Astrocyte (in vitro differentiated cells and primary cell): ENCODE measurements around the gene DCC. TPM values are rescaled to one million over a fixed set of nuclear protein-coding genes. Genes with fewer than 3 reads are reported as not detected.

Experiments used
- DNase-seq: peaks from one replicate; pipeline ENCODE4 v3.0.0-alpha.2; 2010; ENCODE audit warnings: low read depth
- FAIRE-seq: peaks from 2 replicates; lab custom pipeline; 2011; peaks lifted over from hg19 to GRCh38; lab: Jason Lieb, UNC
- H2AFZ ChIP-seq: 2 replicates; pipeline ENCODE4 v1.6.0; 2012; ENCODE audit warnings: low read depth, low read length, inconsistent platforms
- H3K27ac ChIP-seq: 2 replicates; pipeline ENCODE4 v1.5.1; 2011; ENCODE audit warnings: low read depth, low read length, inconsistent platforms
- H3K27me3 ChIP-seq: 2 replicates; pipeline ENCODE4 v1.6.0; 2011; ENCODE audit warnings: low read length, inconsistent platforms; ENCODE audit not compliant: insufficient read depth
- H3K36me3 ChIP-seq: 2 replicates; pipeline ENCODE4 v1.5.1; 2011; ENCODE audit warnings: low read length, inconsistent platforms; ENCODE audit not compliant: insufficient read depth
- H3K4me1 ChIP-seq: 2 replicates; pipeline ENCODE4 v1.5.1; 2011; ENCODE audit warnings: low read length, inconsistent platforms; ENCODE audit not compliant: insufficient read depth
- H3K4me2 ChIP-seq: 2 replicates; pipeline ENCODE4 v1.6.0; 2012; ENCODE audit warnings: low read length, inconsistent platforms
- H3K4me3 ChIP-seq: 2 replicates; pipeline ENCODE4 v1.5.1; 2011; ENCODE audit warnings: low read depth, mild to moderate bottlenecking, low read length, inconsistent platforms; ENCODE audit not compliant: insufficient read depth
- H3K79me2 ChIP-seq: 2 replicates; pipeline ENCODE4 v1.6.0; 2012; ENCODE audit warnings: mild to moderate bottlenecking, low read length, inconsistent platforms; ENCODE audit not compliant: insufficient read depth
- H3K9ac ChIP-seq: 2 replicates; pipeline ENCODE4 v1.6.0; 2012; ENCODE audit warnings: mild to moderate bottlenecking, low read length, inconsistent platforms
- H3K9me3 ChIP-seq: 2 replicates; pipeline ENCODE4 v1.5.1; 2012; ENCODE audit warnings: low read depth, mild to moderate bottlenecking, low read length, inconsistent platforms; ENCODE audit not compliant: insufficient read depth
- H4K20me1 ChIP-seq: 2 replicates; pipeline ENCODE4 v1.6.0; 2012; ENCODE audit warnings: low read length, inconsistent platforms; ENCODE audit not compliant: insufficient read depth
- H3K27ac Mint-ChIP-seq: one replicate; pipeline ENCODE4 v1.8.0; 2021; ENCODE audit warnings: mild to moderate bottlenecking, mixed read lengths; ENCODE audit not compliant: unreplicated experiment
- H3K27me3 Mint-ChIP-seq: one replicate; pipeline ENCODE4 v1.8.0; 2021; ENCODE audit warnings: low read depth, mixed read lengths; ENCODE audit not compliant: unreplicated experiment
- H3K36me3 Mint-ChIP-seq: one replicate; pipeline ENCODE4 v1.8.0; 2021; ENCODE audit warnings: low read depth, mixed read lengths; ENCODE audit not compliant: unreplicated experiment
- H3K4me1 Mint-ChIP-seq: one replicate; pipeline ENCODE4 v1.8.0; 2021; ENCODE audit warnings: low read depth, mixed read lengths; ENCODE audit not compliant: unreplicated experiment
- H3K4me3 Mint-ChIP-seq: one replicate; pipeline ENCODE4 v1.8.0; 2021; ENCODE audit warnings: mild to moderate bottlenecking, moderate library complexity, mixed read lengths; ENCODE audit not compliant: unreplicated experiment
- H3K9me3 Mint-ChIP-seq: one replicate; pipeline ENCODE4 v1.8.0; 2021; ENCODE audit warnings: mild to moderate bottlenecking, mixed read lengths; ENCODE audit not compliant: unreplicated experiment
- CTCF ChIP-seq: IDR thresholded peaks from 2 replicates; pipeline ENCODE4 v1.5.1; 2011; ENCODE audit warnings: low read depth, mild to moderate bottlenecking, inconsistent platforms, low read length, moderate library complexity; ENCODE audit not compliant: insufficient read depth
- EZH2 ChIP-seq: IDR thresholded peaks from 2 replicates; pipeline ENCODE4 v1.6.1; 2012; ENCODE audit warnings: mild to moderate bottlenecking, low read length, inconsistent platforms; ENCODE audit not compliant: insufficient read depth
- total RNA-seq: library from RNA; stranded (reverse); gene quantifications from 2 replicates; pipeline ENCODE4 v1.2.1, GENCODE V29; 2021

Gene DCC
- total RNA-seq, 1 donor from 2014 or later, result 2.6 TPM

GRCh38 chr18:53139746-53140500 is 799.9 kb downstream of the DCC start:
- no peaks in the 10 kb centered on the region for H3K9me3 Mint-ChIP-seq
- no peak overlapping the region for H3K27ac ChIP-seq
- no peaks in the 10 kb centered on the region for H3K4me1 Mint-ChIP-seq
- no peaks in the 10 kb centered on the region for H3K27me3 Mint-ChIP-seq
- H3K9ac ChIP-seq, result no peak overlapping the region
- no peak overlapping the region for H3K27ac Mint-ChIP-seq
- H2AFZ ChIP-seq, result no peak overlapping the region
- DNase-seq, result no peak
- no peaks in the 10 kb centered on the region for H3K27me3 ChIP-seq
- FAIRE-seq, result no peak
- H3K36me3 ChIP-seq, result no peaks in the 10 kb centered on the region
- no peaks in the 10 kb centered on the region for H4K20me1 ChIP-seq
- H3K4me2 ChIP-seq, result no peak overlapping the region
- H3K9me3 ChIP-seq, result no peaks in the 10 kb centered on the region
- H3K4me1 ChIP-seq, result no peaks in the 10 kb centered on the region
- no peak overlapping the region for H3K4me3 ChIP-seq
- H3K4me3 Mint-ChIP-seq, result no peak overlapping the region
- TF ChIP-seq EZH2 (no peak), CTCF (no peak)
- H3K36me3 Mint-ChIP-seq, result no peaks in the 10 kb centered on the region
- no peaks in the 10 kb centered on the region for H3K79me2 ChIP-seq

- H3K4me3 Mint-ChIP-seq, result no peak overlapping the region
- H2AFZ ChIP-seq, result no peak overlapping the region
- H3K27me3 ChIP-seq, result no peaks in the 10 kb centered on the region
- FAIRE-seq, result no peak
- no peak overlapping the region for H3K27ac ChIP-seq
- no peak overlapping the region for H3K27ac Mint-ChIP-seq
- H4K20me1 ChIP-seq, result no peaks in the 10 kb centered on the region
- no peak overlapping the region for H3K9ac ChIP-seq
- no peaks in the 10 kb centered on the region for H3K9me3 Mint-ChIP-seq
- H3K36me3 ChIP-seq, result no peaks in the 10 kb centered on the region
- peaks cover 2% of the 10 kb centered on the region for H3K4me1 Mint-ChIP-seq
- no peaks in the 10 kb centered on the region for H3K27me3 Mint-ChIP-seq
- no peak for DNase-seq
- no peaks in the 10 kb centered on the region for H3K4me1 ChIP-seq
- H3K9me3 ChIP-seq, result no peaks in the 10 kb centered on the region
- no peak for TF ChIP-seq EZH2
- TF ChIP-seq CTCF, result no peak
- H3K79me2 ChIP-seq, result no peaks in the 10 kb centered on the region
- no peak overlapping the region for H3K4me2 ChIP-seq
- H3K4me3 ChIP-seq, result no peak overlapping the region
- H3K36me3 Mint-ChIP-seq, result no peaks in the 10 kb centered on the region
These were observed 802.0 kb downstream of the DCC start for GRCh38 chr18:53142005-53142404.

- no peaks in the 10 kb centered on the region for H3K4me1 ChIP-seq
- no peak overlapping the region for H3K4me3 Mint-ChIP-seq
- H3K4me3 ChIP-seq, result no peak overlapping the region
- H3K9me3 Mint-ChIP-seq, result no peaks in the 10 kb centered on the region
- H3K4me1 Mint-ChIP-seq, result peaks cover 2% of the 10 kb centered on the region
- TF ChIP-seq CTCF (no peak), EZH2 (no peak)
- H2AFZ ChIP-seq, result no peak overlapping the region
- no peak for FAIRE-seq
- H3K27ac ChIP-seq, result no peak overlapping the region
- no peaks in the 10 kb centered on the region for H3K27me3 ChIP-seq
- no peaks in the 10 kb centered on the region for H4K20me1 ChIP-seq
- no peaks in the 10 kb centered on the region for H3K9me3 ChIP-seq
- H3K36me3 Mint-ChIP-seq, result no peaks in the 10 kb centered on the region
- no peak for DNase-seq
- no peak overlapping the region for H3K9ac ChIP-seq
- no peak overlapping the region for H3K4me2 ChIP-seq
- H3K27ac Mint-ChIP-seq, result no peak overlapping the region
- no peaks in the 10 kb centered on the region for H3K79me2 ChIP-seq
- no peaks in the 10 kb centered on the region for H3K36me3 ChIP-seq
- H3K27me3 Mint-ChIP-seq, result no peaks in the 10 kb centered on the region
These were observed 807.5 kb downstream of the DCC start for GRCh38 chr18:53147472-53147871.
